Astrocyte (in vitro differentiated cells and primary cell): ENCODE measurements around the gene MTA3. TPM values are rescaled to one million over a fixed set of nuclear protein-coding genes. Genes with fewer than 3 reads are reported as not detected.

Experiments
- DNase-seq: peaks from one replicate; pipeline ENCODE4 v3.0.0-alpha.2; 2010; ENCODE audit warnings: low read depth
- FAIRE-seq: peaks from 2 replicates; lab custom pipeline; 2011; peaks lifted over from hg19 to GRCh38; lab: Jason Lieb, UNC
- H2AFZ ChIP-seq: 2 replicates; pipeline ENCODE4 v1.6.0; 2012; ENCODE audit warnings: low read depth, low read length, inconsistent platforms
- H3K27ac ChIP-seq: 2 replicates; pipeline ENCODE4 v1.5.1; 2011; ENCODE audit warnings: low read depth, low read length, inconsistent platforms
- H3K27me3 ChIP-seq: 2 replicates; pipeline ENCODE4 v1.6.0; 2011; ENCODE audit warnings: low read length, inconsistent platforms; ENCODE audit not compliant: insufficient read depth
- H3K36me3 ChIP-seq: 2 replicates; pipeline ENCODE4 v1.5.1; 2011; ENCODE audit warnings: low read length, inconsistent platforms; ENCODE audit not compliant: insufficient read depth
- H3K4me1 ChIP-seq: 2 replicates; pipeline ENCODE4 v1.5.1; 2011; ENCODE audit warnings: low read length, inconsistent platforms; ENCODE audit not compliant: insufficient read depth
- H3K4me2 ChIP-seq: 2 replicates; pipeline ENCODE4 v1.6.0; 2012; ENCODE audit warnings: low read length, inconsistent platforms
- H3K4me3 ChIP-seq: 2 replicates; pipeline ENCODE4 v1.5.1; 2011; ENCODE audit warnings: low read depth, mild to moderate bottlenecking, low read length, inconsistent platforms; ENCODE audit not compliant: insufficient read depth
- H3K79me2 ChIP-seq: 2 replicates; pipeline ENCODE4 v1.6.0; 2012; ENCODE audit warnings: mild to moderate bottlenecking, low read length, inconsistent platforms; ENCODE audit not compliant: insufficient read depth
- H3K9ac ChIP-seq: 2 replicates; pipeline ENCODE4 v1.6.0; 2012; ENCODE audit warnings: mild to moderate bottlenecking, low read length, inconsistent platforms
- H3K9me3 ChIP-seq: 2 replicates; pipeline ENCODE4 v1.5.1; 2012; ENCODE audit warnings: low read depth, mild to moderate bottlenecking, low read length, inconsistent platforms; ENCODE audit not compliant: insufficient read depth
- H4K20me1 ChIP-seq: 2 replicates; pipeline ENCODE4 v1.6.0; 2012; ENCODE audit warnings: low read length, inconsistent platforms; ENCODE audit not compliant: insufficient read depth
- H3K27ac Mint-ChIP-seq: one replicate; pipeline ENCODE4 v1.8.0; 2021; ENCODE audit warnings: mild to moderate bottlenecking, mixed read lengths; ENCODE audit not compliant: unreplicated experiment
- H3K27me3 Mint-ChIP-seq: one replicate; pipeline ENCODE4 v1.8.0; 2021; ENCODE audit warnings: low read depth, mixed read lengths; ENCODE audit not compliant: unreplicated experiment
- H3K36me3 Mint-ChIP-seq: one replicate; pipeline ENCODE4 v1.8.0; 2021; ENCODE audit warnings: low read depth, mixed read lengths; ENCODE audit not compliant: unreplicated experiment
- H3K4me1 Mint-ChIP-seq: one replicate; pipeline ENCODE4 v1.8.0; 2021; ENCODE audit warnings: low read depth, mixed read lengths; ENCODE audit not compliant: unreplicated experiment
- H3K4me3 Mint-ChIP-seq: one replicate; pipeline ENCODE4 v1.8.0; 2021; ENCODE audit warnings: mild to moderate bottlenecking, moderate library complexity, mixed read lengths; ENCODE audit not compliant: unreplicated experiment
- H3K9me3 Mint-ChIP-seq: one replicate; pipeline ENCODE4 v1.8.0; 2021; ENCODE audit warnings: mild to moderate bottlenecking, mixed read lengths; ENCODE audit not compliant: unreplicated experiment
- EZH2 ChIP-seq: IDR thresholded peaks from 2 replicates; pipeline ENCODE4 v1.6.1; 2012; ENCODE audit warnings: mild to moderate bottlenecking, low read length, inconsistent platforms; ENCODE audit not compliant: insufficient read depth
- total RNA-seq: library from RNA; stranded (reverse); gene quantifications from 2 replicates; pipeline ENCODE4 v1.2.1, GENCODE V29; 2021
- TF ChIP-seq, protein P1 (sequence below): IDR thresholded peaks from 2 replicates; pipeline ENCODE4 v1.5.1; 2011; ENCODE audit warnings: low read depth, mild to moderate bottlenecking, inconsistent platforms, low read length, moderate library complexity; ENCODE audit not compliant: insufficient read depth

The MTA3 gene
- total RNA-seq, 1 donor from 2014 or later, result 69.4 TPM

GRCh38 chr2:42756966-42757513 lies 188.6 kb downstream of the MTA3 start:
- Histone ChIP-seq H2AFZ (no peak overlapping the region), H3K9ac (no peak overlapping the region), H3K9me3 (no peaks in the 10 kb centered on the region), H3K4me3 (no peak overlapping the region), H3K4me1 (no peaks in the 10 kb centered on the region), H3K36me3 (no peaks in the 10 kb centered on the region), H3K27me3 (no peaks in the 10 kb centered on the region), H3K27ac (no peak overlapping the region), H3K4me2 (no peak overlapping the region), H4K20me1 (no peaks in the 10 kb centered on the region), H3K79me2 (no peaks in the 10 kb centered on the region)
- Mint-ChIP-seq H3K27me3 (peaks cover 4% of the 10 kb centered on the region), H3K36me3 (peaks cover 32% of the 10 kb centered on the region), H3K4me3 (no peak overlapping the region), H3K27ac (no peak overlapping the region), H3K4me1 (peaks cover 14% of the 10 kb centered on the region), H3K9me3 (no peaks in the 10 kb centered on the region)
- FAIRE-seq (no peak), DNase-seq (no peak)
- TF ChIP-seq EZH2, result no peak
- TF ChIP-seq, protein P1, sequence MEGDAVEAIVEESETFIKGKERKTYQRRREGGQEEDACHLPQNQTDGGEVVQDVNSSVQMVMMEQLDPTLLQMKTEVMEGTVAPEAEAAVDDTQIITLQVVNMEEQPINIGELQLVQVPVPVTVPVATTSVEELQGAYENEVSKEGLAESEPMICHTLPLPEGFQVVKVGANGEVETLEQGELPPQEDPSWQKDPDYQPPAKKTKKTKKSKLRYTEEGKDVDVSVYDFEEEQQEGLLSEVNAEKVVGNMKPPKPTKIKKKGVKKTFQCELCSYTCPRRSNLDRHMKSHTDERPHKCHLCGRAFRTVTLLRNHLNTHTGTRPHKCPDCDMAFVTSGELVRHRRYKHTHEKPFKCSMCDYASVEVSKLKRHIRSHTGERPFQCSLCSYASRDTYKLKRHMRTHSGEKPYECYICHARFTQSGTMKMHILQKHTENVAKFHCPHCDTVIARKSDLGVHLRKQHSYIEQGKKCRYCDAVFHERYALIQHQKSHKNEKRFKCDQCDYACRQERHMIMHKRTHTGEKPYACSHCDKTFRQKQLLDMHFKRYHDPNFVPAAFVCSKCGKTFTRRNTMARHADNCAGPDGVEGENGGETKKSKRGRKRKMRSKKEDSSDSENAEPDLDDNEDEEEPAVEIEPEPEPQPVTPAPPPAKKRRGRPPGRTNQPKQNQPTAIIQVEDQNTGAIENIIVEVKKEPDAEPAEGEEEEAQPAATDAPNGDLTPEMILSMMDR, result no peak

DNA sequence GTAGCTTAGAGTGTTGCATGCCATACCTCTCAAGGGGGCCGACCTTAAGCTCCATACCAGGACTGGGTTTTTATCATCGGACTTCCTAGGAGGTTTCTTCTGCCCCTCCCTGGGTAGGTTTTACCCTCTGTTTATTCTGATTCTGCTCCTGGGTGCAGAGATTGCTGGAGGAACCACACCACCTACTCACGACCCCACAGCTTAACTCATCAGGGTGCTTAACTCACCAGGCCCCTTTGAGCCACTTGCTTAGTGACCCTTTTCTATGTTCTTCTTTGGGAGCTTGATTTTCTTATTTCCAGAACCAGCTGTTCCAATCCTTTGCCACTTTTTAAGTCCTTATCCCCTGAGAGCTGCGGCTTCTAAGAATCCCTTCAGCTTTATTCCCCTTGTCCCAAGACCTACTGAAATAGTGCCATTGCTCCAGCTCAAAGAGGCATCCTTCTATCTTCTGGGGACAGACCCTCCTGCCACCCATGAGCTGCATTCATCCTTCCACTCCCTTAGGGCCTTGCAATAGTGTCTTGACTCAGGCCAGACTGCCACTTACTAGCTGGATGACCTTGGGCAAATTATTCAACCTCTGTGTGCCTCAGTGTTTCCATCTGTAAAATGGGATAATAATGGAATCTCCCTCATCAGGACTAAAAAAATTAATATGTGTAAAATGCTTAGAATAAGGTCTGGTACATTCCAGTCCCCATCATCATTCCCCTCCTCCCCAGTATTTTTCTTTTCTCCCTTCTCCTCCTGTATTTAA lies 189.7 kb downstream of the MTA3 start:
- TF ChIP-seq, protein P1, result no peak
- no peak for TF ChIP-seq EZH2
- FAIRE-seq (no peak), DNase-seq (no peak)
- no peak overlapping the region for H3K27ac ChIP-seq
- no peak overlapping the region for H3K4me3 ChIP-seq
- H3K9me3 ChIP-seq, result no peaks in the 10 kb centered on the region
- no peaks in the 10 kb centered on the region for H4K20me1 ChIP-seq
- Mint-ChIP-seq H3K9me3 (peaks cover 2% of the 10 kb centered on the region), H3K27ac (no peak overlapping the region), H3K36me3 (peaks cover 37% of the 10 kb centered on the region), H3K4me3 (no peak overlapping the region), H3K27me3 (peaks cover 4% of the 10 kb centered on the region), H3K4me1 (peaks cover 14% of the 10 kb centered on the region)
- H3K9ac ChIP-seq, result no peak overlapping the region
- H2AFZ ChIP-seq, result no peak overlapping the region
- no peaks in the 10 kb centered on the region for H3K36me3 ChIP-seq
- H3K4me1 ChIP-seq, result no peaks in the 10 kb centered on the region
- H3K79me2 ChIP-seq, result no peaks in the 10 kb centered on the region
- no peak overlapping the region for H3K4me2 ChIP-seq
- no peaks in the 10 kb centered on the region for H3K27me3 ChIP-seq

DNA sequence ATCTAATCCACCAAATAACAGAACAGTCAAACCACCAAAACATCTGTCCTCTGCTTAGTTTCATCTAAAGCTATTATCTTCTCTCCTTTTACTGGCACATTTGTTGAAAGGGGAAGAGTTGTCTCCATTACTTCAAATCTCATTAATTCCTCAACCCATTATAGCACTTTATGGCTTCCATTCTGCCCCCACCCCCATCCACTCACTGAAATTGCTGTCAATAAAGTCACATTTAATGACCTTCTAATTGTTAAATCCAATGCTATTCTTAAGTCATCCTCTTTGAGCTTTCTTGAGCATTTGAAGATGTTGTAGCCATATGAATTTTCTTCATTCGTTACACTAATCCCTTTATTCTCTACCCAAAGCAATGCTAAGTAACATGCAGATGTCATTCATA lies 190.3 kb downstream of the MTA3 start:
- DNase-seq (no peak), FAIRE-seq (no peak)
- Histone ChIP-seq H3K4me3 (no peak overlapping the region), H3K4me2 (no peak overlapping the region), H3K9ac (no peak overlapping the region), H3K36me3 (no peaks in the 10 kb centered on the region), H3K79me2 (no peaks in the 10 kb centered on the region), H2AFZ (no peak overlapping the region), H3K27me3 (no peaks in the 10 kb centered on the region), H3K9me3 (no peaks in the 10 kb centered on the region), H3K27ac (no peak overlapping the region), H3K4me1 (no peaks in the 10 kb centered on the region), H4K20me1 (no peaks in the 10 kb centered on the region)
- no peak overlapping the region for H3K4me3 Mint-ChIP-seq
- H3K4me1 Mint-ChIP-seq, result peaks cover 13% of the 10 kb centered on the region
- TF ChIP-seq EZH2, result no peak
- TF ChIP-seq, protein P1, result no peak
- H3K27ac Mint-ChIP-seq, result no peak overlapping the region
- peaks cover 4% of the 10 kb centered on the region for H3K27me3 Mint-ChIP-seq
- H3K9me3 Mint-ChIP-seq, result peaks cover 2% of the 10 kb centered on the region
- peaks cover 40% of the 10 kb centered on the region for H3K36me3 Mint-ChIP-seq
